ENCODE results near the gene EVI5.
"Not testable (repeated sequence)": the region's sequence is repeated elsewhere in the genome, so short reads cannot be mapped to it uniquely, and the experiment has no call there.

Gene EVI5

GRCh38 chr1:92721886-92722285, 63.0 kb downstream of the EVI5 start:
- H3K4me1 ChIP-seq (ENCODE audit: insufficient read depth, poor library complexity, severe bottlenecking) = no peaks in the 10 kb centered on the region
- no peak overlapping the region for H3K4me3 ChIP-seq (ENCODE audit: severe bottlenecking)
- no peak for DNase-seq (ENCODE audit: low spot score)
- no peak overlapping the region for H3K27ac ChIP-seq (ENCODE audit: poor library complexity, severe bottlenecking)
- no peak for ATAC-seq (ENCODE audit: low read depth)
- H3K36me3 ChIP-seq (ENCODE audit: low read depth) = no peaks in the 10 kb centered on the region
- no peaks in the 10 kb centered on the region for H3K27me3 ChIP-seq (ENCODE audit: insufficient read depth, poor library complexity, severe bottlenecking)
- TF ChIP-seq CTCF (IDR thresholded peaks at IDR 0.05; ENCODE audit: poor library complexity, severe bottlenecking) = no peak
- H3K9me3 ChIP-seq (ENCODE audit: severe bottlenecking) = no peaks in the 10 kb centered on the region

- H3K9me3 ChIP-seq (ENCODE audit: severe bottlenecking); H3K27ac ChIP-seq (ENCODE audit: poor library complexity, severe bottlenecking); DNase-seq (ENCODE audit: low spot score); H3K27me3 ChIP-seq (ENCODE audit: insufficient read depth, poor library complexity, severe bottlenecking); ATAC-seq (ENCODE audit: low read depth); H3K4me1 ChIP-seq (ENCODE audit: insufficient read depth, poor library complexity, severe bottlenecking); H3K36me3 ChIP-seq (ENCODE audit: low read depth); H3K4me3 ChIP-seq (ENCODE audit: severe bottlenecking): not testable (repeated sequence)
These were observed 63.8 kb downstream of the EVI5 start for GRCh38 chr1:92721157-92721556.

GRCh38 chr1:92715476-92715951, 69.4 kb downstream of the EVI5 start:
- H3K4me1 ChIP-seq (ENCODE audit: insufficient read depth, poor library complexity, severe bottlenecking); H3K4me3 ChIP-seq (ENCODE audit: severe bottlenecking); H3K27me3 ChIP-seq (ENCODE audit: insufficient read depth, poor library complexity, severe bottlenecking); H3K27ac ChIP-seq (ENCODE audit: poor library complexity, severe bottlenecking); H3K9me3 ChIP-seq (ENCODE audit: severe bottlenecking); ATAC-seq (ENCODE audit: low read depth); H3K36me3 ChIP-seq (ENCODE audit: low read depth); DNase-seq (ENCODE audit: low spot score): not testable (repeated sequence)

GRCh38 chr1:92713939-92714338, 71.0 kb downstream of the EVI5 start:
- no peak overlapping the region for H3K4me3 ChIP-seq (ENCODE audit: severe bottlenecking)
- DNase-seq (ENCODE audit: low spot score) (no peak), ATAC-seq (ENCODE audit: low read depth) (no peak)
- peaks cover 1% of the 10 kb centered on the region for H3K9me3 ChIP-seq (ENCODE audit: severe bottlenecking)
- no peaks in the 10 kb centered on the region for H3K36me3 ChIP-seq (ENCODE audit: low read depth)
- H3K27ac ChIP-seq (ENCODE audit: poor library complexity, severe bottlenecking) = no peak overlapping the region
- H3K4me1 ChIP-seq (ENCODE audit: insufficient read depth, poor library complexity, severe bottlenecking) = peaks cover 4% of the 10 kb centered on the region
- no peaks in the 10 kb centered on the region for H3K27me3 ChIP-seq (ENCODE audit: insufficient read depth, poor library complexity, severe bottlenecking)
- no peak for TF ChIP-seq CTCF (IDR thresholded peaks at IDR 0.05; ENCODE audit: poor library complexity, severe bottlenecking)

- Histone ChIP-seq H3K27me3 (ENCODE audit: insufficient read depth, poor library complexity, severe bottlenecking) (no peaks in the 10 kb centered on the region), H3K36me3 (ENCODE audit: low read depth) (no peaks in the 10 kb centered on the region; the same call in 1 of the 2 replicates), H3K27ac (ENCODE audit: poor library complexity, severe bottlenecking) (no peak overlapping the region), H3K4me3 (ENCODE audit: severe bottlenecking) (no peak overlapping the region), H3K9me3 (ENCODE audit: severe bottlenecking) (peaks cover 1% of the 10 kb centered on the region), H3K4me1 (ENCODE audit: insufficient read depth, poor library complexity, severe bottlenecking) (peaks cover 9% of the 10 kb centered on the region)
- TF ChIP-seq CTCF (IDR thresholded peaks at IDR 0.05; ENCODE audit: poor library complexity, severe bottlenecking) = no peak
- DNase-seq (ENCODE audit: low spot score) (no peak), ATAC-seq (ENCODE audit: low read depth) (no peak)
These were observed 73.3 kb downstream of the EVI5 start for GRCh38 chr1:92711473-92712165.

- no peak for DNase-seq (ENCODE audit: low spot score)
- H3K36me3 ChIP-seq (ENCODE audit: low read depth) = no peaks in the 10 kb centered on the region; the same call in 1 of the 2 replicates
- peaks cover 1% of the 10 kb centered on the region for H3K9me3 ChIP-seq (ENCODE audit: severe bottlenecking)
- TF ChIP-seq CTCF (IDR thresholded peaks at IDR 0.05; ENCODE audit: poor library complexity, severe bottlenecking) = no peak
- no peak overlapping the region for H3K4me3 ChIP-seq (ENCODE audit: severe bottlenecking)
- no peak overlapping the region for H3K27ac ChIP-seq (ENCODE audit: poor library complexity, severe bottlenecking)
- peaks cover 9% of the 10 kb centered on the region for H3K4me1 ChIP-seq (ENCODE audit: insufficient read depth, poor library complexity, severe bottlenecking)
- ATAC-seq (ENCODE audit: low read depth) = peak; percentile 76
- H3K27me3 ChIP-seq (ENCODE audit: insufficient read depth, poor library complexity, severe bottlenecking) = no peaks in the 10 kb centered on the region
These were observed 75.2 kb downstream of the EVI5 start for GRCh38 chr1:92709738-92710137.
